Fibroblast of the aortic adventitia (primary cell): ENCODE results near the gene SERPING1. TPM values are rescaled to one million over a fixed set of nuclear protein-coding genes. Genes with fewer than 3 reads are reported as not detected.

ENCODE experiments used
- DNase-seq: peaks from one replicate; pipeline ENCODE4 v3.0.0-alpha.2; 2010; ENCODE audit warnings: low read depth
- H3K4me3 ChIP-seq: 2 replicates; pipeline ENCODE4 v1.5.1; 2011; ENCODE audit warnings: low read depth, mild to moderate bottlenecking, control low read depth, low read length, moderate library complexity
- total RNA-seq: library from RNA; depleted of rRNA; stranded (reverse); fragments of >200 nt; gene quantifications from 2 replicates; pipeline ENCODE4 v1.2.3, GENCODE V29; 2012; ENCODE audit warnings: low replicate concordance
- TF ChIP-seq, protein P1 (sequence below): IDR thresholded peaks from 2 replicates; pipeline ENCODE4 v1.5.1; 2011; ENCODE audit warnings: mild to moderate bottlenecking, low read length, control low read depth, inconsistent platforms; ENCODE audit not compliant: insufficient read depth

Gene SERPING1
- total RNA-seq, 1 donor: 64.9 TPM

DNA sequence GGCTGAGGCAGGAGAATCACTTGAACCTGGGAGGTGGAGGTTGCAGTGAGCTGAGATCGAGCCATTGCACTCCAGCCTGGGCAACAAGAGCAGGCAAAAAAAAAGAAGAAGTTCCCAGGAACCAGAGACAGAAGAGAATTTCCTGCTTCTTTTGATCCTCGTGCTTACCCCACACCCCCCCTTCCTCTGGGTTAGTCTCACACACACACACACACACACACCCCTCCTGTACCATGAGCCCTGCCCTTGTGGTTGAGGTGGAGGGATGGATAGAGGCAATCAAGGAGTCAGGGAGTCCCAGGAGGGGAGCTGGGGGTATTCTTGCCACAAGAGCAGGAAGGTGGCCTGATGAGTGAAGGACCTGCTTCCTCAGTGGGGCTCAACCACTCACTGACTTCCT is 25.9 kb upstream of the SERPING1 start:
- TF ChIP-seq, protein P1, sequence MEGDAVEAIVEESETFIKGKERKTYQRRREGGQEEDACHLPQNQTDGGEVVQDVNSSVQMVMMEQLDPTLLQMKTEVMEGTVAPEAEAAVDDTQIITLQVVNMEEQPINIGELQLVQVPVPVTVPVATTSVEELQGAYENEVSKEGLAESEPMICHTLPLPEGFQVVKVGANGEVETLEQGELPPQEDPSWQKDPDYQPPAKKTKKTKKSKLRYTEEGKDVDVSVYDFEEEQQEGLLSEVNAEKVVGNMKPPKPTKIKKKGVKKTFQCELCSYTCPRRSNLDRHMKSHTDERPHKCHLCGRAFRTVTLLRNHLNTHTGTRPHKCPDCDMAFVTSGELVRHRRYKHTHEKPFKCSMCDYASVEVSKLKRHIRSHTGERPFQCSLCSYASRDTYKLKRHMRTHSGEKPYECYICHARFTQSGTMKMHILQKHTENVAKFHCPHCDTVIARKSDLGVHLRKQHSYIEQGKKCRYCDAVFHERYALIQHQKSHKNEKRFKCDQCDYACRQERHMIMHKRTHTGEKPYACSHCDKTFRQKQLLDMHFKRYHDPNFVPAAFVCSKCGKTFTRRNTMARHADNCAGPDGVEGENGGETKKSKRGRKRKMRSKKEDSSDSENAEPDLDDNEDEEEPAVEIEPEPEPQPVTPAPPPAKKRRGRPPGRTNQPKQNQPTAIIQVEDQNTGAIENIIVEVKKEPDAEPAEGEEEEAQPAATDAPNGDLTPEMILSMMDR: no peak
- no peak for DNase-seq
- no peak overlapping the region for H3K4me3 ChIP-seq

DNA sequence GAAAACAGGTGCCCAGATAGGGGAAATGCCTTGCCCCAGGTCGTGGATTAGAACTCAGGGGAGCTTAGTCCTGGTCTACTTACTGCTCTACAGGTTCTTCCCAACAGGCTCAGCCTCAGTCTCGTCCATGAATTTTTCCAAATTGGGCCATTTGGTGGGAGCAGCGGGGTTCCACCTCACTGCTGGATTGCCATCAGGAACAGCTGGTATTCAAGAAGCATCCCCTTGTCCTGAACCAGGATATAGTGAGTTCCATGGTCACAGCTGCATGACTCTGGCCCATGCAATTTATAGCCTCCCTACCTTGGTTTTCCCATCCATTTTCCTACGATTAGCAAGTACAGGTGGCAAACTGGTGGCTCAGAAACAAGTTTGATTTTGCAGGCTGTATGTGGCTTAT is 23.4 kb upstream of the SERPING1 start:
- no peak overlapping the region for H3K4me3 ChIP-seq
- no peak for DNase-seq
- TF ChIP-seq, protein P1: no peak

DNA sequence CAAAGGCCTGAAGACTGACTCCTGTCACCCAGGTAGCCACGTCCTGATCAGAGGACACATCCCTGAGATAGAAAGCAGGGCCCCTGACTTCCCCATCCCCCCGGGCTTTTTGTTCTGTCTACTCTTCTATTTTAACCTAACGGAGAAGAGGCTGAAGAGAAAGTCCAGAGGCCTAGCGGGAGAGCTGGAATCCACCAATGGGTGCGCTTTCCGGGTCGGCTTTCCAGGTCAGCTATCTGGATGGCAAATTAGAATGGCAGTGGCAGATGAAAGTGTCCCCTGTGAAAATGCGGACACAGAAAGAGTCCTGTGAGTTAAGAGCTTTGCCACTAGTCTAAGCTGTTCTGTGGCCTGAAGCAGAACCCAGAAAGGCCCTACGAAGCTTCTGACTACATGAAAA is 13.1 kb upstream of the SERPING1 start:
- TF ChIP-seq, protein P1: no peak
- DNase-seq: no peak
- H3K4me3 ChIP-seq: no peak overlapping the region

DNA sequence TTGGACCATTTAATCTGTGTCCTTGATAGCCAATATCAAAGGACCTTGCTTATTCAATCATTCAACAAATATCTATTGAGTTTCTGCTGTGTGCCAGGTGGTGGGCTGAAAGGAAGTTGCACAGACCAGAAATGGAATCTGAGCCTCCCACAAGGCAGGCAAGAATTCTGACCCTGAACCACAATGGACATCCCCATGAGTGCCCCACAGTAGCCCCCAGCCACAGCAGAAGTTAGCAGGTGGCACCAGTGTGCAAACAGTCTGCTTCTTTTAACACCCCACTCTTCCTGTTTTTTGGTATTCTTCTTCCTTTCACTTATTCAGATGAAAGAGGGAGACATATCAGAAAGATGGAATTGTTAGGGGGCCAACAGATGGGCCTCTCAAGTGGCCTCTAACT is 12.2 kb upstream of the SERPING1 start:
- H3K4me3 ChIP-seq: no peak overlapping the region
- DNase-seq: no peak
- TF ChIP-seq, protein P1: no peak

DNA sequence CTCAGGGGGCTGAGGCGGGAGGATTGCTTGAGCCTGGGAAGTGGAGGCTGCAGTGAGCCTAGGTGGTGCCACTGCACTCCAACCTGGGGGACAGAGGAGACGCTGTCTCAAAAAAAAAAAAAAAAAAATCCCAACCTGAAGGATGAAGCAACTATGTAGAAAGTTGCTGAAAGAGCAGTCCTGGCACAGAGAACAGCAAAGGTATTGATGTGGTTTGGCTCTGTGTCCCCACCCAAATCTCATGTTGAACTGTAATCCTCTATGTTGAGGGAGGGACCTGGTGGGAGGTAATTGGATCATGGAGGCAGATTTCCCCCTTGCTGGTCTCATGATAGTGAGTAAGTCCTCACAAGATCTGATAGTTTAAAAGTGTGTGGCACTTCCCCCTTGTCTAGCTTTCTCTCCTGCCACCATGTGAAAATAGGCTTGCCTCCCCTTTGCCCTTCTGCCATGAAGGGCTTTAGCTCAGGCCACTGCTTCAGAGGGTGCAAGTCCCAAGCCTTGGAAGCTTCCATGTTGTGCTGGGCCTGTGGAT is 10.7 kb upstream of the SERPING1 start:
- H3K4me3 ChIP-seq: no peak overlapping the region
- DNase-seq: peak; percentile 13
- TF ChIP-seq, protein P1: no peak

DNA sequence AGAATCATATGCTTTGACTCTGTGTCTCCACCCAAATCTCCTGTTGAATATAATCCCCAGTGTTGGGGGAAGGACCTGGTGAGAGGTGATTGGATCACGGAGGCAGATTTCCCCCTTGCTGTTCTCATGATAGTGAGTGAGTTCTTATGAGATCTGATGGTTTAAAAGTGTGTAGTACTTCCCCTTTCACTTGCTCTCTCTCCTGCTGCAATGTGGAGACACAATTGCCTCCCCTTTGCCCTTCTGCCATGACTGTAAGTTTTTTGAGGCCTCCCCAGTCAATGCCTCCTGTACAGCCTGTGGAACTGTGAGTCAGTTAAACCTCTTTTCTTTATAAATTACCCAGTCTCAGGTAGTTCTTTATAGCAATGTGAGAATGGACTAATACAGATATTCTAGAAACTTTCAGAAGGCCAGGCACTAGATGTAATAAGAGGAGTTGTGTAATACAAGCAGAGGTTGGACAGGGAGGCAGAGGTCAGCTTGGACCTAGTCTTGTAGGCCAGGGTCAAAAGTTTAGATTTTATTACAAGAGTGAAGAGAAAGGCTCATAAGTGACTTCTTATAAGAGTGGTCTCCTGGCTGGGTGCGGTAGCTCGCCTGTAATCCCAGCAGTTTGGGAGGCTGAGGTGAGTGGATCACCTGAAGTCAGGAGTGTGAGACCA is 9.3 kb upstream of the SERPING1 start:
- TF ChIP-seq, protein P1: no peak
- H3K4me3 ChIP-seq: no peak overlapping the region
- no peak for DNase-seq
